Fibroblast of lung (primary cell): ENCODE data around the gene HPSE2.

Experiments used
- EZH2 ChIP-seq: IDR thresholded peaks from 2 replicates; pipeline ENCODE4 v1.5.1; 2012; ENCODE audit warnings: low read length, control low read depth, mild to moderate bottlenecking; ENCODE audit errors: missing control alignments
- TF ChIP-seq, protein P1 (sequence below), 2 donors: IDR thresholded peaks in 1 of 2; conservative IDR thresholded peaks in 1 of 2; 1 replicate in 1 of 2; 2 replicates in 1 of 2; pipeline ENCODE4 v1.5.1; 2011 to 2012; ENCODE audit warnings: low read length in 2 of 2, control low read depth in 1 of 2, inconsistent platforms in 1 of 2, low read depth in 1 of 2, mild to moderate bottlenecking in 1 of 2

- TF ChIP-seq, protein P1, sequence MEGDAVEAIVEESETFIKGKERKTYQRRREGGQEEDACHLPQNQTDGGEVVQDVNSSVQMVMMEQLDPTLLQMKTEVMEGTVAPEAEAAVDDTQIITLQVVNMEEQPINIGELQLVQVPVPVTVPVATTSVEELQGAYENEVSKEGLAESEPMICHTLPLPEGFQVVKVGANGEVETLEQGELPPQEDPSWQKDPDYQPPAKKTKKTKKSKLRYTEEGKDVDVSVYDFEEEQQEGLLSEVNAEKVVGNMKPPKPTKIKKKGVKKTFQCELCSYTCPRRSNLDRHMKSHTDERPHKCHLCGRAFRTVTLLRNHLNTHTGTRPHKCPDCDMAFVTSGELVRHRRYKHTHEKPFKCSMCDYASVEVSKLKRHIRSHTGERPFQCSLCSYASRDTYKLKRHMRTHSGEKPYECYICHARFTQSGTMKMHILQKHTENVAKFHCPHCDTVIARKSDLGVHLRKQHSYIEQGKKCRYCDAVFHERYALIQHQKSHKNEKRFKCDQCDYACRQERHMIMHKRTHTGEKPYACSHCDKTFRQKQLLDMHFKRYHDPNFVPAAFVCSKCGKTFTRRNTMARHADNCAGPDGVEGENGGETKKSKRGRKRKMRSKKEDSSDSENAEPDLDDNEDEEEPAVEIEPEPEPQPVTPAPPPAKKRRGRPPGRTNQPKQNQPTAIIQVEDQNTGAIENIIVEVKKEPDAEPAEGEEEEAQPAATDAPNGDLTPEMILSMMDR (conservative IDR thresholded peaks at IDR 0.05 in 1 of 2, IDR thresholded peaks at IDR 0.05 in 1 of 2; ENCODE audit: low read depth in 1 of 2, low read length in 2 of 2), result no peak
- TF ChIP-seq EZH2, result no peak
These were observed 276.3 kb downstream of the HPSE2 start for GRCh38 chr10:98959379-98959778.
